Activated naive CD4-positive, alpha-beta T cell treated with anti-CD3 and anti-CD28 coated beads for 36 hours (primary cell): ENCODE results near the gene SMCO2. TPM values are rescaled to one million over a fixed set of nuclear protein-coding genes. Genes with fewer than 3 reads are reported as not detected.

ENCODE experiments used
- CTCF ChIA-PET: fragments of 350-600 bp; sonication (Branson Sonifier 250); formaldehyde crosslinking; loops from one replicate; lab custom pipeline; 2021; ENCODE audit warnings: antibody characterized with exemption; lab: Charles Lee
- DNase-seq: peaks from one replicate; pipeline ENCODE4 v3.0.0-alpha.2; 2020
- H3K27ac Mint-ChIP-seq: one replicate; pipeline ENCODE4 v1.8.0; 2021; ENCODE audit warnings: mild to moderate bottlenecking, mixed read lengths
- H3K27me3 Mint-ChIP-seq: one replicate; pipeline ENCODE4 v1.8.0; 2021; ENCODE audit warnings: low read depth, mixed read lengths
- H3K36me3 Mint-ChIP-seq: one replicate; pipeline ENCODE4 v1.8.0; 2021; ENCODE audit warnings: low read depth, mixed read lengths
- H3K4me1 Mint-ChIP-seq: one replicate; pipeline ENCODE4 v1.8.0; 2021; ENCODE audit warnings: low read depth, mixed read lengths
- H3K4me3 Mint-ChIP-seq: one replicate; pipeline ENCODE4 v1.8.0; 2021; ENCODE audit warnings: mild to moderate bottlenecking, moderate library complexity, mixed read lengths
- H3K9me3 Mint-ChIP-seq: one replicate; pipeline ENCODE4 v1.8.0; 2021; ENCODE audit warnings: mixed read lengths
- intact Hi-C: fragments of 100-400 bp; cut with micrococcal nuclease; formaldehyde crosslinking; loops from one replicate; pipeline ENCODE4 v1.15.1; 2023
- total RNA-seq, 2 experiments: library from RNA; stranded (reverse); gene quantifications; one replicate each; pipeline ENCODE4 v1.2.3, GENCODE V29; 2021

SMCO2 gene
- total RNA-seq, 2 experiments from 2014 or later, result 0.19 to 0.22 TPM

DNA sequence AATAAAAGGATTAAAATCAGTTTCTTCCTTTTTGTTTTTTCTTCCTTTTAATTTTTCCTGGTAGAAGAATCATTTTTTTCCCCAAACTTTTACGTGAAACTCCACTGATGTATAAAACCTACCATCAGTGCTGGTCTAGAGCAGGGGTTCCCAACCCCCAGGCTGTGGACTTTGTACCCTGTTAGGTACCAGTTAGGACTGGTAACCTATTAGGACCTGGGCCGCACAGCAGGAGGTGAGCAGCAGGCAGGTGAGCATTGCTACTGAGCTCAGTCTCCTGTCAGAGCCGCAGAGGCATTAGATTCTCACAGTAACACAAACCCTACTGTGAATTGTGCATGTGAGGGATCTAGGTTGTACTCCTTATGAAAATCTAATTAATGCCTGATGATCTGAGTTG is 10.1 kb downstream of the SMCO2 start:
- peaks cover 3% of the 10 kb centered on the region for H3K9me3 Mint-ChIP-seq
- intact Hi-C loops, result no loop called here

DNA sequence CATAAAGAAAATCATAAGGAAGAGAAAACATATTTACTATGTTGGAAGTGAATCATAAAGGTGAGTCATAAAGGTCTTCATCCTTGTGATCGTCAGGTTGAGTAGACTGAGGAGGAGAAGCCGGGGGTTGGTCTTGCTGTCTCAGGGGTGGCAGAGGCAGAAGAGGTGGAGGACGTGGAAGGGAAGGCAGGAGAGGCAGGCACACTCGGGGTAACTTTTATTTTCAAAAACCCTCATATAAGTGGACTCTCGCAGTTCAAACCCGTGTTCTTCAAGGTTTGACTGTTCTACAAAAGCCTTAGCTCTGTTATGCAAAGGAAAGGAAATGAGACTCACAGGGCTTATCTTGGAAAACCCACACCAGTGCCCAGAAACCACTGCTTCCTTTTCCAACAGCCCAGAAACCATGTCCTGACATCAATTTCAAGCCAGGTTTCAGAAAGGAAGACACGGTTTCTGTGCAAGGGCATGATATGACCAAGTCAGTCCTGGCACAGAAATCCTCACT is 14.0 kb downstream of the SMCO2 start:
- Mint-ChIP-seq H3K27ac (peak overlapping the region; percentile 83), H3K9me3 (peaks cover 3% of the 10 kb centered on the region), H3K4me3 (peak overlapping the region; percentile 40), H3K4me1 (peaks cover 62% of the 10 kb centered on the region), H3K27me3 (peaks cover 3% of the 10 kb centered on the region), H3K36me3 (no peaks in the 10 kb centered on the region)
- DNase-seq, result peak; percentile 68
- CTCF ChIA-PET, result interaction anchor here (1.3 to 2.5 kb wide), 2 partner anchors 10 to 26 kb away, joined by 4 to 9 read pairs; no protein-coding TSS in a partner anchor
- intact Hi-C loops, result loop anchor here (1.0 to 5.0 kb wide), 10 partner anchors 25 to 1642 kb away; partner anchors contain the start of genes FGFR1OP2, INTS13, STK38L and TM7SF3

More for the DNA sequence above, 10.1 kb downstream of the SMCO2 start:
- CTCF ChIA-PET, result no interaction called here
- peaks cover 8% of the 10 kb centered on the region for H3K27me3 Mint-ChIP-seq
- H3K4me1 Mint-ChIP-seq, result peaks cover 34% of the 10 kb centered on the region
- H3K4me3 Mint-ChIP-seq, result no peak overlapping the region
- no peak overlapping the region for H3K27ac Mint-ChIP-seq
- DNase-seq, result no peak
- no peaks in the 10 kb centered on the region for H3K36me3 Mint-ChIP-seq

DNA sequence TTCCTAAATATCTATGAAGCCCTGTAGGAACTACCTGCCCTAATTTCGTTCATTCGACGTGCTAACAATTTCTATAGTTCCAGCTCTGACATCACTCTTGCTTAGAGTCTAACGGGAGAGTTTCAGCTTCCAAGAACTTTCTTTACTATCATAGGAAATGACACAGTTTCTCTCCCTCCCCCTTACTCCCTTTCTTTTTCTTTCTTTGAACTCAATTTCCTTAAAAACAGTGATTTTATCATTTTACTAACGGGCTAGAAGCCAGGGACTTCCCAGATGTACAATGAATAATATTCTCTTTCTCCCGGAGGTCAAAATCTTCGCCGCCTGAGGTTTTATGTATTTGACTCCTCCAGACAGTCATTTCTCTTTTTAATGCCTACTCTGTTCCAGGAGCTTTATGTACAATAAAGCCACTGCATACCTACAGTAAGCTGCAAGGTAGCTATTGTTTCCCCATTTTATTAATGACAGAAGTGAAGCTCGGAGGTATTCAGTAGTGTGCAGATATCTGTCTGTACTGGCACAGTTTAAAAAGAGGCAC is 15.7 kb downstream of the SMCO2 start:
- Mint-ChIP-seq H3K4me3 (no peak overlapping the region), H3K9me3 (peaks cover 3% of the 10 kb centered on the region), H3K27ac (peak overlapping the region; percentile 72), H3K27me3 (no peaks in the 10 kb centered on the region), H3K36me3 (no peaks in the 10 kb centered on the region), H3K4me1 (peaks cover 58% of the 10 kb centered on the region)
- intact Hi-C loops, result loop anchor here (1.0 to 5.0 kb wide), 10 partner anchors 36 to 1640 kb away; partner anchors contain the start of genes FGFR1OP2, INTS13 and MRPS35
- DNase-seq, result peak; percentile 59
- CTCF ChIA-PET, result interaction anchor here (0.7 to 1.8 kb wide), 6 partner anchors 9 to 62 kb away, joined by 3 to 5 read pairs (median 3); partner anchors contain the start of gene PPFIBP1

DNA sequence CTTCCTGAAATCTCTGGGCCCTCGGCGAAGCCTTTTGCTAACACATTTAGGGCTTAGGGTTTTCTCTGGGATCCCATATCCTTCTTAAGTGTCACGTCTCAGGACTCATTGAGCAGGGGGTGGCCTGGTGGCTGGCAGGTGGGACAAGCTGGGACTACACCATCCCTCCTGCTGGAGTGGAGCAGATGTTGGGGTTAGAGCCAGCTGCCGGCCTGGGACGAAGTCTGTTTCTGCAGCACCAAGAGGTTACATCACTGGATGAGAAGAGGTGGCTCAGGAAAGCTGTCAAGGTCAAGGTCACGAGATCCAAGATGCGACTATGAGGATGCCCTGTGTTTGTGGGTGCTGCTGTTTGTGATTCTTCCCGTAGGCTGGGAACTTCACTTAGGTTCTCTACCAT is 16.3 kb downstream of the SMCO2 start:
- Mint-ChIP-seq H3K4me1 (peaks cover 53% of the 10 kb centered on the region), H3K27me3 (no peaks in the 10 kb centered on the region), H3K36me3 (no peaks in the 10 kb centered on the region), H3K27ac (peak overlapping the region; percentile 69), H3K9me3 (peaks cover 3% of the 10 kb centered on the region), H3K4me3 (no peak overlapping the region)
- CTCF ChIA-PET, result interaction anchor here (1.8 kb wide), 1 partner anchor 29 kb away, joined by 5 read pairs; no protein-coding TSS in a partner anchor
- no peak for DNase-seq
- intact Hi-C loops, result loop anchor here (1.0 to 5.0 kb wide), 10 partner anchors 35 to 1639 kb away; partner anchors contain the start of genes FGFR1OP2, INTS13 and MRPS35

DNA sequence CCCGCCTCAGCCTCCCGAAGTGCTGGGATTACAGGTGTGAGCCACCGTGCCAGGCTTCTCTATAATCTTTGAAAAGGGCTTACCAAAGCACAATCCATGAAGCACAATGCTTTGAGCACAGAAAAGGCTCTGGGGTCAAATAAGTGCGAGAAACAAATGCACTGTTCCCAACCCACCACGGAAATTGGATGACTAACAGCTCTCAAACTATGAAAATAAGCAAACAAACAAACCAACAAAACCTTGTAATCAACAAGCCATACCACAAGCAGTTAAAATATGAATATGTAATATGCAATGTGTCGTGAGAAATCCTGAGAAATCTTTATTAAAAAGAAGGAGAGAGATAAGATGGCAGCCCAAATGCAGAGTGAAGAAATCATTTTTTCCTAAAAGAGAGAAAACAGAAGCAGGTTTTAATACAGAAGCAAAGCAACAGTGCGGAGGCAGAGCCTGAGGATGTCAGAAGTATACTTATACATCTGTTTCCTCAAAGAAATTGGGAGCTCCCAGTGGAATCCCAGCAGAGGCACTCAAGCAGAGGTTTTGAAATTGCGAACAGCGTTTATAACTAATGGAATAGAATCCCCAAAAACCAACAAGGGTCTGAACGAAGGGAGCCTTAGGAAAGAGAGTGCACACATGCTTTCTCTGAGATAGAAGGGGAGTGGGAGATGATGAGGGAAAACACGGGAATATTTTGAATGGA is 17.1 kb downstream of the SMCO2 start:
- no peaks in the 10 kb centered on the region for H3K36me3 Mint-ChIP-seq
- CTCF ChIA-PET, result no interaction called here
- intact Hi-C loops, result loop anchor here (1.0 to 5.0 kb wide), 5 partner anchors 155 to 1639 kb away; partner anchors contain the start of genes FGFR1OP2 and INTS13
- no peak overlapping the region for H3K4me3 Mint-ChIP-seq
- H3K9me3 Mint-ChIP-seq, result peaks cover 3% of the 10 kb centered on the region
- peaks cover 54% of the 10 kb centered on the region for H3K4me1 Mint-ChIP-seq
- DNase-seq, result no peak
- no peak overlapping the region for H3K27ac Mint-ChIP-seq
- no peaks in the 10 kb centered on the region for H3K27me3 Mint-ChIP-seq

DNA sequence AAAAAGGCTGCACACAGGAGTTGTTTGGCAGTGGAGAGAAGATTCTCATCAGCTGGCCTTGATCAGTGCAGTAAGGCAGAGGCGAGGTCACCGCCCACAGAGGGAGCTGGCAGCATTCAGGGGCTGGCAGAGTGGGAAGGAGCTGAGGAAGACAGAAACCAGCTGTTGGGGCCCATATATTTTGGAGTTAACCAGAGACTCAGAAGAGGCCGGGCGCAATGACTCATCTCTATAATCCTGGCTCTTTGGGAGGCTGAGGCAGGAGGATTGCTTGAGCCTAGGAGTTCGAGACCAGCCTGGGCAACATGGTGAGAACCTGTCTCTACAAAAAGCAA is 17.7 kb downstream of the SMCO2 start:
- Mint-ChIP-seq H3K27ac (no peak overlapping the region), H3K36me3 (no peaks in the 10 kb centered on the region), H3K9me3 (peaks cover under 1% of the 10 kb centered on the region), H3K4me3 (no peak overlapping the region), H3K4me1 (peaks cover 56% of the 10 kb centered on the region), H3K27me3 (no peaks in the 10 kb centered on the region)
- intact Hi-C loops, result loop anchor here (1.0 to 5.0 kb wide), 4 partner anchors 188 to 1638 kb away; partner anchors contain the start of genes FGFR1OP2 and INTS13
- peak; percentile 75 for DNase-seq
- CTCF ChIA-PET, result interaction anchor here (0.6 to 0.9 kb wide), 2 partner anchors 78 to 91 kb away, joined by 3 read pairs; no protein-coding TSS in a partner anchor

DNA sequence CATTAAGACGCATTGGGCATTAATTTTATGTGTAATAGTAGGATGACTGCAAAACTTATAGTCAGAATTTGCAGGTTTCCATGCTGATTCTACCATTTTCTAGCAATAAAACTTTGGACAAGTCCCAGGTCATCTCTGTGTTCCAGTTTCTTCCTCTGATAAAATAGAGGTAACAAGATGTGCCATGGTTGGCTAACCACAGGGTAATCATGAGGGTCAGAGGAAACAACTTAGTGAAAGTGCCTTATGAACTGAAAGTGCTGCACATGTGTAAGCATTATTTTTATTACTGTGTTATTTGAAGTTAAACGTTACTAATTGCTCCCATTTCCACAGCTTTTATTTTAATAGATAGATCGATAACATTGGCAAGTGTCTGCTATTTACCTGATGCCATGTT is 21.1 kb downstream of the SMCO2 start:
- no peaks in the 10 kb centered on the region for H3K27me3 Mint-ChIP-seq
- no peaks in the 10 kb centered on the region for H3K36me3 Mint-ChIP-seq
- H3K4me1 Mint-ChIP-seq, result peaks cover 29% of the 10 kb centered on the region
- H3K27ac Mint-ChIP-seq, result no peak overlapping the region
- H3K4me3 Mint-ChIP-seq, result no peak overlapping the region
- intact Hi-C loops, result no loop called here
- no peak for DNase-seq
- CTCF ChIA-PET, result interaction anchor here (0.8 kb wide), 1 partner anchor 88 kb away, joined by 3 read pairs; no protein-coding TSS in a partner anchor
- H3K9me3 Mint-ChIP-seq, result no peaks in the 10 kb centered on the region

DNA sequence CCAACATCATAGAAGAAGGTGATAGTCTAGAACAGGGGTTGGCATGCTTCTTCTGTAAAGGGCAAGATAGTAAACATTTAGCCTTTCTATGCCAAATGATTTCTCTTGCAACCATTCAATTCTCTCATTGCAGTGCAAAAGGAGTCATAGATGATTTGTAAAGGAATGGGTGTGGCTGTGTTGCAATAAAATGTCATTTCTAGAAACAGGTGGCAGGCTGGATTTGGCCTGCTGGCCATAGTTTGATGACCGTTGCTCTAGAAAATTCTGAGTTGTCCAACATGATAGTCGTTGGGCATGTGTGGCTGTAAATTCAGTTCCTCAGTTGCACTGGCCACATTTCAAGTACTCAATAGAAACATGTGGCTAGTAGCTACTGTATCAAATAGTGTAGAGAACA is 21.7 kb downstream of the SMCO2 start:
- H3K4me3 Mint-ChIP-seq, result no peak overlapping the region
- DNase-seq, result no peak
- CTCF ChIA-PET, result interaction anchor here (0.8 kb wide), 1 partner anchor 87 kb away, joined by 3 read pairs; no protein-coding TSS in a partner anchor
- no peaks in the 10 kb centered on the region for H3K9me3 Mint-ChIP-seq
- H3K36me3 Mint-ChIP-seq, result no peaks in the 10 kb centered on the region
- H3K27me3 Mint-ChIP-seq, result no peaks in the 10 kb centered on the region
- intact Hi-C loops, result no loop called here
- no peak overlapping the region for H3K27ac Mint-ChIP-seq
- H3K4me1 Mint-ChIP-seq, result peaks cover 29% of the 10 kb centered on the region

DNA sequence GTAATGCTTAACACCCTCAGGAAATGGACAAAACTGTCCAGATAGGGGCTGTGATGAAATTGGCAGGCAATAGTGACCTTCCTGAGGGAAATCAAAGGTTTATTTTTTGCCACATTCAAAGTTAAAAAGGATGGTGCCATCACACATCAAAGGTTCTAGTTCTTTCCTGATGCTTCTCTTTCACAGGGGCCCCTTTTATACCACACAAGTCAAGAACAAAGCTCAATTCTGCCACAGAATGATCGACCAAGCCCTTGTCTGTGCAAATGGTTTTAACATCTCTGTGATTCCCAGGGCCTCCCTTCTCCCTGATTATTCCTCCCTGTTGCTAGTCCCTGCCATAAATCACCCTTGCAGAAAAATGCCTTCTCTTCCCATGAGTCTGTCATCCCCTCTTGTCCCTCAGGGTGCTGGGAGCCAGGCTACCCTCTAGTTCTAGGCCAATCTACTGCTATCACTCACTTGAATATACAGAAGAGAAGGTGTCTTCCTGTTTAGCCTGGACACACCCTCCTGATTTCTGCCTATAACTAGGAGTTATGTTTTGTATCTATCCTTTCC is 22.7 kb downstream of the SMCO2 start:
- H3K36me3 Mint-ChIP-seq, result no peaks in the 10 kb centered on the region
- H3K4me3 Mint-ChIP-seq, result no peak overlapping the region

DNA sequence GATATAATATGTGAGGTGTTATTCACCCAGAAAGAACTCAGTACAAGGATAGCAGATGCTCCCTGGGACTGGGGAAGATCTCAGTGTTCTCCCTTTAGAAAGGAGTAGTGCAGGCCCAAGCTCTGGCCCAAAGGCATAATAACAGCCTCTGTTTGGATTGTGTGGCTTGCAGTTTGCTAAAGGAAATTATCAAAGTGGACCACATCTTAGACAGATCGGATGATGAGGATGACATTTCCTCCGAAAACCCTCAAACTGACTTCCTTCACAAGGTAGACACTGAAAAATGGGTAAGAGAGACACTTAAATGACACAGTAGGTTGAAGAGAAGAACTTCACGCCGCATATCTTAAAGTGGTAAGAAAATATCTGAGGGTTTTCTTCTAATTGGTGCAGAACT is 26.1 kb downstream of the SMCO2 start:
- H3K27me3 Mint-ChIP-seq, result no peaks in the 10 kb centered on the region
- DNase-seq, result no peak
- peaks cover 18% of the 10 kb centered on the region for H3K9me3 Mint-ChIP-seq
- H3K4me1 Mint-ChIP-seq, result peaks cover 21% of the 10 kb centered on the region
- peaks cover 3% of the 10 kb centered on the region for H3K36me3 Mint-ChIP-seq
- CTCF ChIA-PET, result no interaction called here
- H3K27ac Mint-ChIP-seq, result no peak overlapping the region
- intact Hi-C loops, result no loop called here
- no peak overlapping the region for H3K4me3 Mint-ChIP-seq

More for the DNA sequence above, 22.7 kb downstream of the SMCO2 start:
- no peak for DNase-seq
- CTCF ChIA-PET, result no interaction called here
- Mint-ChIP-seq H3K9me3 (no peaks in the 10 kb centered on the region), H3K27me3 (no peaks in the 10 kb centered on the region), H3K4me1 (peaks cover 24% of the 10 kb centered on the region), H3K27ac (no peak overlapping the region)
- intact Hi-C loops, result no loop called here

DNA sequence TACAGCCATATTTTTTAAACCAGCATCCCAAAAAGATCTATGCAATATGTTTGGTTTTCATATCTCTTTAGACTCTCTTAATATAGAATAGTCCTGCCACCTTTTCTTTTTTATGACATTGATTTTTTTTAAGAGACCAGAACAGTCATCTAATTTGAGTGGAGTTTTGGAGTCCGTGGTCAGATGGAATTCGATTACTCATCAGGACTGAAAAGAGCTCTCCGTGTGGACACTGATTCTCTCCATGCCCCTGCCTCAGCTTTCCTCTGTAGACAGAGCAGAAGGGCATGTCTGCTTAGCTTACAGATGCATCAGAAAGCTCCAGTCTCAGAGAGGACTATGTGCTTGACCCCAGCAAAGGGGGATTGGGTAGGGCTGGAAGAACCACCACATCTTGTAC is 27.8 kb downstream of the SMCO2 start:
- intact Hi-C loops, result no loop called here
- H3K4me3 Mint-ChIP-seq, result no peak overlapping the region
- H3K27me3 Mint-ChIP-seq, result no peaks in the 10 kb centered on the region
- no peak overlapping the region for H3K27ac Mint-ChIP-seq
- peaks cover 7% of the 10 kb centered on the region for H3K36me3 Mint-ChIP-seq
- peaks cover 24% of the 10 kb centered on the region for H3K9me3 Mint-ChIP-seq
- CTCF ChIA-PET, result no interaction called here
- no peak for DNase-seq
- H3K4me1 Mint-ChIP-seq, result peaks cover 15% of the 10 kb centered on the region

DNA sequence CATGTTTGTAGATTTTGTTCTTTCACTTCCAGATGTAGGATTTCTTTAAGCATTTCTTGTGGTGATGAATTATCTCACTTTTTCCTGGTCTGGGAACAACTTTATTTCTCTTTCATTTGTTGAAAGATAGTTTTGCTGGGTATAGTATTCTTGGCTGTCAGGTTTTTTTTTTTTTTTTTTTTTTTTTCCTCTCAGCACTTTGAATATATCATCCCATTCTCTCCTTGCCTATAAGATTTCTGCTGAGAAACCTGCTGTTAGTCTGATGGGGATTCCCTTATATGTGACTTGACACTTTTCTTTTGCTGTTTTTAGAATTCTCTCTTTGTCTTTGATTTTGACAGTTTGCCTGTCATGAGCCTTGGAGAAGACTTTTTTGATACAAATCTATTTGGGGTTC is 30.5 kb downstream of the SMCO2 start:
- peaks cover 28% of the 10 kb centered on the region for H3K9me3 Mint-ChIP-seq
- H3K27me3 Mint-ChIP-seq, result no peaks in the 10 kb centered on the region
- DNase-seq, result no peak
- no peak overlapping the region for H3K4me3 Mint-ChIP-seq
- H3K4me1 Mint-ChIP-seq, result peaks cover 14% of the 10 kb centered on the region
- intact Hi-C loops, result no loop called here
- peaks cover 7% of the 10 kb centered on the region for H3K36me3 Mint-ChIP-seq
- CTCF ChIA-PET, result no interaction called here
- no peak overlapping the region for H3K27ac Mint-ChIP-seq
